Esophagus muscularis mucosa (tissue), 4 donors: ENCODE results near the gene FAM131A.

ENCODE experiments used
- EP300 ChIP-seq: sonication (generic); formaldehyde crosslinking; IDR thresholded peaks from one replicate; pipeline ENCODE4 v1.6.1; 2017; ENCODE audit warnings: antibody characterized with exemption
- POLR2A ChIP-seq: fragments of 450-650 bp; IDR thresholded peaks from one replicate; pipeline ENCODE4 v1.6.1; 2017; ENCODE audit warnings: antibody characterized with exemption, moderate library complexity, mild to moderate bottlenecking, low read depth
- TF ChIP-seq, protein P1 (sequence below), 3 experiments: fragments of 200-600 bp in 2 of 3; fragments of 450-650 bp in 1 of 3; sonication (generic) in 2 of 3; IDR thresholded peaks; one replicate each; pipeline ENCODE4 v1.5.1; 2017 to 2019; ENCODE audit warnings: antibody characterized with exemption in 3 of 3, mild to moderate bottlenecking in 2 of 3, moderate library complexity in 1 of 3

DNA sequence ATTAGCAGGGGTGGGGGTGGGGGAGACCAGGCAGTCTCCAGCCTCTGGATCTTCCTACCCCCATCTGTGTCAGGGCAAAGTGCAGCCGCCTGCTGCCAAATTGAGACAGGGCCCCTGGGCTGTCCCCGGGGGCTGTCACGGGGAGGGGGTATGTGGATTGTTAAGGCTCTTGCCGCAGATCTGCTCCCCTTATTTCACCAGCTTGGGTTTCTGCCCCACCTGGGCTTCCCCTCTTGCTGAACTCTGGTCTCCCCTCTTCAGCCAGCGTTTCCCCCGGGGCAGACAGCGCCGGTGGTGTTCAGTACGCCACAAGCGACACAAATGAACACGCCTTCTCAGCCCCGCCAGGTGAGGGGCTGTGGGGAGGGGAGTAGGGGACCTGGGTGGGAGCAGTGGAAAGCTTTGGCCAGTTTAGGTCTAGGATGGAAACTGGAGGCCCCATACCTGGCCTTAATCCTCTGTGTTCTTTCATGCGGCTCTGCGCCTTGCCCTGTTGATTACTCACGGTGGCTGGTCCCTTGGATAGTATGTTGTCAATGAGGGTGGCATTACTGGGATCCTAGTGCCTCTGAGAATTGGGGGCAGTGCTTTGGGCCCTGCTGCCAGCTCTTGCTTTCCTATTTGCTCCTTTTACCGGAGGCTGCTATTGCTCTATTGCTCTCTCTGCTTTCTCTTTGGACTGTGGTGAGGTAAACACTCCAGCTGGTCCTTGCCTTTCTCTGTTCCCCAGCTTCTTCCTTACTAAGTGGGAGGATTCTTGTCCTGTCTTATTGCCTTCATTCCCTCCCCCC lies 21.3 kb upstream of the FAM131A start:
- TF ChIP-seq, protein P1, sequence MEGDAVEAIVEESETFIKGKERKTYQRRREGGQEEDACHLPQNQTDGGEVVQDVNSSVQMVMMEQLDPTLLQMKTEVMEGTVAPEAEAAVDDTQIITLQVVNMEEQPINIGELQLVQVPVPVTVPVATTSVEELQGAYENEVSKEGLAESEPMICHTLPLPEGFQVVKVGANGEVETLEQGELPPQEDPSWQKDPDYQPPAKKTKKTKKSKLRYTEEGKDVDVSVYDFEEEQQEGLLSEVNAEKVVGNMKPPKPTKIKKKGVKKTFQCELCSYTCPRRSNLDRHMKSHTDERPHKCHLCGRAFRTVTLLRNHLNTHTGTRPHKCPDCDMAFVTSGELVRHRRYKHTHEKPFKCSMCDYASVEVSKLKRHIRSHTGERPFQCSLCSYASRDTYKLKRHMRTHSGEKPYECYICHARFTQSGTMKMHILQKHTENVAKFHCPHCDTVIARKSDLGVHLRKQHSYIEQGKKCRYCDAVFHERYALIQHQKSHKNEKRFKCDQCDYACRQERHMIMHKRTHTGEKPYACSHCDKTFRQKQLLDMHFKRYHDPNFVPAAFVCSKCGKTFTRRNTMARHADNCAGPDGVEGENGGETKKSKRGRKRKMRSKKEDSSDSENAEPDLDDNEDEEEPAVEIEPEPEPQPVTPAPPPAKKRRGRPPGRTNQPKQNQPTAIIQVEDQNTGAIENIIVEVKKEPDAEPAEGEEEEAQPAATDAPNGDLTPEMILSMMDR (IDR thresholded peaks at IDR 0.05) = no peak
- TF ChIP-seq POLR2A (no peak), EP300 (no peak)
